ENCODE measurements around the gene TRIM44. TPM values are rescaled to one million over a fixed set of nuclear protein-coding genes. Genes with fewer than 3 reads are reported as not detected.
A peak's percentile ranks its signal among the peaks of the same experiment; 100 is the strongest.

Gene TRIM44
- total and polyA plus RNA-seq, 10 donors, result 5.3 to 65.7 (median 48.5) TPM

DNA sequence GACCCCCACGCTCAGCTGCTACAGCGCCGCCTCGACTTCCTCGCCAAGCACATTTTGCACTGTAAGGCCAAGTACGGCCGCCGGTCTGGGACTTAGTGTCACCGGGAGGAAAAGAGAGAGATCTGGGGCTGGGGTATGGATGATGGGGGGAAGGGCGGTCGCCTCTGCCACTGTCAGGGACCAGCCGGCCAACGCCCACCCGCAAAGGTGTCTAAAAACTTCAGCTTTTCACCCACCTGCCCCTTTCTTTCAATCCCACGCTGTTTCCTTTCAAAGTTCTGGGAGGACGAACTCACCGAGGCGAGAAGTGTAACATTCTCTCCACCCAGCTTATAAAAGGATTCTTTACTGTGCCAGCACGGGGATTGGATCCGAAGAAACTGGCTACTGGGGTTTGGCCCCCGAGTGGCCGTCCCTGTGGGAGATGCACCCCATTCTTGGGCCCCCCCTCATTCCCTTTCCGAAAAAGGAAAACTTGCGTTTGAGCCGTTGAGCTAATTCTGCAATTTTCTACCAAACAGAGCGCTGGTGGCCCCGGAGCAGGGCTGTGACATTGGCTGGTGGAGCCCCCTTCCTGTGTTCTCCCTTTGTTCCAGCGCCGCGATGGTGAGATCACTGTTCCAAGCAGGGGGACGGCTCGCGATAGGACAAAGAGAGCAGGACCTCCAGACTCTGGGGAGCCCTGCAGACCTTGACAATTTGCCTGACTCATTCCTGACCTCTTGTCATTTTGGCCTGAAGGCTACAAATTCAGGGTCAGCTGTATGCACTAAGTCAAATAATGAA lies 42.5 kb upstream of the TRIM44 start:
- peak overlapping the region in 3 of 8 donors; percentile 76 to 82 (median 81) for H3K27ac ChIP-seq
- TF ChIP-seq, protein P1, sequence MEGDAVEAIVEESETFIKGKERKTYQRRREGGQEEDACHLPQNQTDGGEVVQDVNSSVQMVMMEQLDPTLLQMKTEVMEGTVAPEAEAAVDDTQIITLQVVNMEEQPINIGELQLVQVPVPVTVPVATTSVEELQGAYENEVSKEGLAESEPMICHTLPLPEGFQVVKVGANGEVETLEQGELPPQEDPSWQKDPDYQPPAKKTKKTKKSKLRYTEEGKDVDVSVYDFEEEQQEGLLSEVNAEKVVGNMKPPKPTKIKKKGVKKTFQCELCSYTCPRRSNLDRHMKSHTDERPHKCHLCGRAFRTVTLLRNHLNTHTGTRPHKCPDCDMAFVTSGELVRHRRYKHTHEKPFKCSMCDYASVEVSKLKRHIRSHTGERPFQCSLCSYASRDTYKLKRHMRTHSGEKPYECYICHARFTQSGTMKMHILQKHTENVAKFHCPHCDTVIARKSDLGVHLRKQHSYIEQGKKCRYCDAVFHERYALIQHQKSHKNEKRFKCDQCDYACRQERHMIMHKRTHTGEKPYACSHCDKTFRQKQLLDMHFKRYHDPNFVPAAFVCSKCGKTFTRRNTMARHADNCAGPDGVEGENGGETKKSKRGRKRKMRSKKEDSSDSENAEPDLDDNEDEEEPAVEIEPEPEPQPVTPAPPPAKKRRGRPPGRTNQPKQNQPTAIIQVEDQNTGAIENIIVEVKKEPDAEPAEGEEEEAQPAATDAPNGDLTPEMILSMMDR (IDR thresholded peaks at IDR 0.05 in 8 of 11, conservative IDR thresholded peaks at IDR 0.05 in 3 of 11), result no peak
- TF ChIP-seq POLR2AphosphoS5 (IDR thresholded peaks at IDR 0.05), result no peak
- TF ChIP-seq POLR2A (IDR thresholded peaks at IDR 0.05), result no peak
- H3K9me3 ChIP-seq, result no peaks in the 10 kb centered on the region
- no peak for DNase-seq
- intact Hi-C loops (cut with DNase I; ENCODE audit: low total_unique reads), result loop anchor here (10.0 kb wide), 2 partner anchors 205 to 505 kb away; no protein-coding TSS in a partner anchor
- 1 to 6% (median 2%) methylated on average over 30 to 33 of the region's 33 CpGs for WGBS, 5 donors
- peaks cover 14 to 75% (median 44%) of the 10 kb centered on the region in 6 donors for H3K4me1 ChIP-seq
- H3K4me3 ChIP-seq, result peak overlapping the region; percentile 32 to 80 (median 62)
- no peaks in the 10 kb centered on the region for H3K36me3 ChIP-seq
- H3K27me3 ChIP-seq (replicated peaks in 1 of 7), result peaks cover 0 to 83% (median 44%) of the 10 kb centered on the region in 7 donors

DNA sequence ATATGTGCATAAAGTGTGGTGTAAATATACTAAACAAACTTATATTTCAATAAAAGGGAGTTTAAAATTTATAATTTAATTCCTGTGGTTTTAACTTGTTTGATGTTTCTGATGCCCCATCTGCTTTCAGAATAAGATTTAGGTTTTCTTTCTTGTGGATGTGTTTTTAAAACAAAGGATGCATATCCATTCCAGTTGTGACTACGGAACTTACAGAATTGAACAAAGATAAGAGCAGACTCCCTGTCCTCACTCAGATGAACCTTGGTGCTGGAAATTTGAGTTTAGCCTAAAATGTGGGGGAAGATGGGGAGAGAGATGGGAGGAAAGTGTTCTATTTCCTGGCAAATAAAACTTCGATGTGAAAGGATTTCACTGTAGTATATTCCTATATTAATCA lies 41.8 kb upstream of the TRIM44 start:
- Histone ChIP-seq H3K9me3 (no peaks in the 10 kb centered on the region), H3K4me3 (peak overlapping the region in 1 of 8 donors; percentile 62), H3K4me1 (peaks cover 14 to 75% (median 44%) of the 10 kb centered on the region in 6 donors), H3K27ac (no peak overlapping the region), H3K36me3 (no peaks in the 10 kb centered on the region), H3K27me3 (replicated peaks in 1 of 7) (peaks cover 0 to 83% (median 44%) of the 10 kb centered on the region in 7 donors)
- WGBS, 5 donors, result 69 to 82% (median 73%) methylated on average over 2 of the region's 2 CpGs
- no peak for DNase-seq
- intact Hi-C loops (cut with DNase I; ENCODE audit: low total_unique reads), result no loop called here
- TF ChIP-seq, protein P1 (IDR thresholded peaks at IDR 0.05 in 8 of 11, conservative IDR thresholded peaks at IDR 0.05 in 3 of 11), result no peak
- TF ChIP-seq POLR2AphosphoS5 (IDR thresholded peaks at IDR 0.05) (no peak), POLR2A (IDR thresholded peaks at IDR 0.05) (no peak)

DNA sequence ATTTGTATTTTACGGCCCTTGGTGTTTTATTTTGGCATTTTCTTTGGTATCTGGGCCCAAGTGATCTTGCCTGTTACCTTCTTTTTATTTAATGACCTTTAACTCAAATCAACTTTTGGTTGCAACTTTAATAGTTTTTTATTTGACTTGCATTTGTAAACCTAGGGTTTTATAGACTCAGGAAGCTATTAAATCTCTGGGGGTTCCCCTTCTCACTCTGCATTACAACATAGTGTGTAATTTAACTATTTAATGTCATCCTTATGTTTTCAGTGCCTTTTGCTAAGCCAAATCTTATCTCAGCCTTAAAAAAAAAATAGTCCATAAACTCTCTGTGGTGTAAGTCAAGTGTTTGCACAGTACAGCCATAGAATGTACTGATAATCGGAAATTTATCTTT lies 41.0 kb upstream of the TRIM44 start:
- no peak overlapping the region for H3K27ac ChIP-seq
- peaks cover 0 to 88% (median 44%) of the 10 kb centered on the region in 7 donors for H3K27me3 ChIP-seq (replicated peaks in 1 of 7)
- intact Hi-C loops (cut with DNase I; ENCODE audit: low total_unique reads), result no loop called here
- no peaks in the 10 kb centered on the region for H3K9me3 ChIP-seq
- H3K4me1 ChIP-seq, result peaks cover 14 to 67% (median 44%) of the 10 kb centered on the region in 6 donors
- H3K36me3 ChIP-seq, result no peaks in the 10 kb centered on the region
- H3K4me3 ChIP-seq, result no peak overlapping the region
- 57 to 72% (median 59%) methylated on average over 2 of the region's 2 CpGs for WGBS, 5 donors
- no peak for TF ChIP-seq POLR2AphosphoS5 (IDR thresholded peaks at IDR 0.05)
- TF ChIP-seq, protein P1 (IDR thresholded peaks at IDR 0.05 in 8 of 11, conservative IDR thresholded peaks at IDR 0.05 in 3 of 11), result no peak
- DNase-seq, result no peak

DNA sequence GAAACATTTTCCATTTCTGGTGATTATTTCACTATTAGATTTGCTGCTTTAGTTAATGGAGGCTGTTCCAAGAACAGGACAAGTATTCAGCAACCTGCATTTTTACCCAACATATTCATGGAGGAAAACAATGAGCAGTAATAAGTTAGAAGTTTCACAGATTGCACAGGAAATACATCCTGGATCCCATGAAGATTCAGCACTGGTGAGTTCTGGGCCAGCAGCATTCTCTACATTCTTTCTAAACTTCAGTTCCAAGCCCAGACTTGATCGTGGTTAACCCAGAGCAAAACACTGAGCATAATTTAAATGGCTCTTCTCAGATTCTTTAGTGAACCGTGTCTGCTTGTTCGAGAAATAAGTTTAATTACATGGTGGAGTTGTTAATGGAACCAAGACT lies 40.5 kb upstream of the TRIM44 start:
- Histone ChIP-seq H3K27me3 (replicated peaks in 1 of 7) (peaks cover 0 to 91% (median 44%) of the 10 kb centered on the region in 7 donors), H3K4me3 (no peak overlapping the region), H3K36me3 (no peaks in the 10 kb centered on the region), H3K27ac (no peak overlapping the region), H3K4me1 (peaks cover 14 to 65% (median 44%) of the 10 kb centered on the region in 6 donors), H3K9me3 (no peaks in the 10 kb centered on the region)
- DNase-seq, result no peak
- intact Hi-C loops (cut with DNase I; ENCODE audit: low total_unique reads), result no loop called here
- TF ChIP-seq POLR2AphosphoS5 (IDR thresholded peaks at IDR 0.05) (no peak), POLR2A (IDR thresholded peaks at IDR 0.05) (no peak)
- TF ChIP-seq, protein P1 (IDR thresholded peaks at IDR 0.05 in 8 of 11, conservative IDR thresholded peaks at IDR 0.05 in 3 of 11), result no peak
- 68 to 85% (median 74%) methylated on average over 3 of the region's 3 CpGs for WGBS, 5 donors

Data from spleen (tissue), 11 donors.